GM12878 (cell line): ENCODE results near the gene CHL1. TPM values are rescaled to one million over a fixed set of nuclear protein-coding genes. Genes with fewer than 3 reads are reported as not detected.

Source experiments
- ATAC-seq: fragments of 200-7000 bp; cut with Tn5 transposase; 3 replicates; pipeline ENCODE4 v1.9.1; 2020; ENCODE audit warnings: mild to moderate bottlenecking, moderate library complexity
- BruUV-seq: library from RNA; stranded (reverse); fragments of 400-500 nt; replicated peaks from 2 replicates; lab custom pipeline; 2021; lab: Mats Ljungman, UMichigan
- CTCF ChIA-PET: fragments of 300-600 bp; sonication (Branson Sonifier 250); formaldehyde crosslinking; extraction: SDS; loops from one replicate; lab custom pipeline; 2021; ENCODE audit warnings: inconsistent platforms; lab: Yijun Ruan, JAX
- POLR2A ChIA-PET: fragments of 350-600 bp; formaldehyde crosslinking; extraction: SDS; loops from one replicate; lab custom pipeline; 2021; ENCODE audit warnings: inconsistent platforms; lab: Charles Lee
- RAD21 ChIA-PET: fragments of 300-600 bp; sonication (Branson Sonifier 250); formaldehyde crosslinking; loops from one replicate; lab custom pipeline; 2023; ENCODE audit warnings: antibody characterized with exemption; ENCODE audit not compliant: unreplicated experiment; lab: Charles Lee
- SMC1A ChIA-PET: fragments of 300-600 bp; sonication (Branson Sonifier 250); formaldehyde crosslinking; loops from one replicate; lab custom pipeline; 2023; ENCODE audit not compliant: unreplicated experiment, uncharacterized antibody; lab: Charles Lee
- DNase-seq: peaks from one replicate; pipeline ENCODE4 v3.0.0-alpha.2; 2011; ENCODE audit warnings: low read depth, low spot score
- FAIRE-seq: peaks from 3 replicates; lab custom pipeline; 2011; peaks lifted over from hg19 to GRCh38; lab: Jason Lieb, UNC
- H2AFZ ChIP-seq: 2 replicates; pipeline ENCODE4 v1.6.0; 2011; ENCODE audit warnings: low read depth, low read length, control low read depth; ENCODE audit not compliant: control insufficient read depth
- H3K27ac ChIP-seq: 2 replicates; pipeline ENCODE4 v1.5.1; 2011; ENCODE audit warnings: control low read depth; ENCODE audit not compliant: control insufficient read depth, insufficient read depth
- H3K27me3 ChIP-seq, 2 experiments: replicated peaks in 1 of 2; 2 replicates each; pipeline versions ENCODE4 v1.6.0 to v1.6.1; 2011; ENCODE audit warnings: low read length in 1 of 2; ENCODE audit not compliant: control insufficient read depth in 2 of 2, insufficient read depth in 2 of 2
- H3K36me3 ChIP-seq, 2 experiments: 2 replicates each; pipeline ENCODE4 v1.5.1; 2011; ENCODE audit warnings: low read length in 1 of 2; ENCODE audit not compliant: control insufficient read depth in 2 of 2, insufficient read depth in 2 of 2
- H3K4me1 ChIP-seq: 2 replicates; pipeline ENCODE4 v1.6.1; 2011; ENCODE audit warnings: mild to moderate bottlenecking, low read length, moderate library complexity, mixed read lengths; ENCODE audit not compliant: control insufficient read depth, insufficient read depth
- H3K4me2 ChIP-seq: 2 replicates; pipeline ENCODE4 v1.6.0; 2011; ENCODE audit warnings: control low read depth; ENCODE audit not compliant: control insufficient read depth, insufficient read depth
- H3K4me3 ChIP-seq: fragments of 200-600 bp; sonication (generic); 2 replicates; pipeline ENCODE4 v1.5.1; 2016
- H3K79me2 ChIP-seq: 2 replicates; pipeline ENCODE4 v1.6.0; 2011; ENCODE audit warnings: low read length; ENCODE audit not compliant: control insufficient read depth, insufficient read depth
- H3K9ac ChIP-seq: 2 replicates; pipeline ENCODE4 v1.8.0; 2011; ENCODE audit warnings: low read length, control low read depth, mixed read lengths; ENCODE audit not compliant: control insufficient read depth, insufficient read depth
- H3K9me3 ChIP-seq: replicated peaks from 3 replicates; pipeline ENCODE4 v1.5.1; 2011; ENCODE audit warnings: mild to moderate bottlenecking, low read length; ENCODE audit not compliant: control insufficient read depth, insufficient read depth
- H4K20me1 ChIP-seq: 2 replicates; pipeline ENCODE4 v1.6.0; 2011; ENCODE audit not compliant: control insufficient read depth, insufficient read depth
- BHLHE40 ChIP-seq, 2 experiments: fragments of 450-650 bp in 1 of 2; IDR thresholded peaks; 2 replicates each; pipeline ENCODE4 v1.6.1; 2011 to 2017; ENCODE audit warnings: low read depth in 2 of 2, borderline replicate concordance in 1 of 2, improper control_type of control experiment in 1 of 2, low read length in 1 of 2, mild to moderate bottlenecking in 1 of 2
- IKZF1 ChIP-seq: fragments of 450-650 bp; conservative IDR thresholded peaks from 2 replicates; pipeline ENCODE4 v1.6.1; 2017; ENCODE audit warnings: antibody characterized with exemption, mild to moderate bottlenecking
- JUND ChIP-seq: IDR thresholded peaks from 2 replicates; pipeline ENCODE4 v1.6.1; 2012; ENCODE audit warnings: low read depth, mild to moderate bottlenecking, low read length, improper control_type of control experiment, moderate library complexity
- KLF5 ChIP-seq: fragments of 450-650 bp; IDR thresholded peaks from 2 replicates; pipeline ENCODE4 v1.6.1; 2014; ENCODE audit warnings: mild to moderate bottlenecking; ENCODE audit not compliant: partially characterized antibody
- LARP7 ChIP-seq: fragments of 450-650 bp; IDR thresholded peaks from 2 replicates; pipeline ENCODE4 v1.6.1; 2017; ENCODE audit warnings: mild to moderate bottlenecking
- MYC ChIP-seq: IDR thresholded peaks from 2 replicates; pipeline ENCODE4 v1.6.1; 2011; ENCODE audit warnings: mild to moderate bottlenecking, low read length, moderate library complexity, inconsistent platforms; ENCODE audit not compliant: insufficient read depth, insufficient replicate concordance, insufficient read length, severe bottlenecking
- NFYA ChIP-seq: IDR thresholded peaks from 2 replicates; pipeline ENCODE4 v1.6.1; 2011; ENCODE audit warnings: low read depth, mild to moderate bottlenecking, low read length, improper control_type of control experiment, borderline replicate concordance
- NFYB ChIP-seq: IDR thresholded peaks from 2 replicates; pipeline ENCODE4 v1.6.1; 2011; ENCODE audit warnings: low read depth, mild to moderate bottlenecking, low read length, improper control_type of control experiment, moderate library complexity; ENCODE audit not compliant: insufficient read depth
- NR2C1 ChIP-seq: fragments of 450-650 bp; IDR thresholded peaks from 2 replicates; pipeline ENCODE4 v1.6.1; 2017; ENCODE audit warnings: antibody characterized with exemption, mild to moderate bottlenecking, moderate library complexity
- NRF1 ChIP-seq: conservative IDR thresholded peaks from 2 replicates; pipeline ENCODE4 v1.6.1; 2011; ENCODE audit warnings: mild to moderate bottlenecking, low read depth, low read length, improper control_type of control experiment
- POU2F2 ChIP-seq: IDR thresholded peaks from 3 replicates; pipeline ENCODE4 v1.6.1; 2011; ENCODE audit warnings: low read depth, mild to moderate bottlenecking, low read length, borderline replicate concordance
- RFX5 ChIP-seq: IDR thresholded peaks from 2 replicates; pipeline ENCODE4 v1.6.1; 2011; ENCODE audit warnings: low read depth, low read length, improper control_type of control experiment
- RUNX3 ChIP-seq: IDR thresholded peaks from 2 replicates; pipeline ENCODE4 v1.6.1; 2012; ENCODE audit warnings: low read length, inconsistent platforms
- SREBF2 ChIP-seq: IDR thresholded peaks from 2 replicates; pipeline ENCODE4 v1.6.1; 2012; ENCODE audit warnings: mild to moderate bottlenecking, low read length
- STAT1 ChIP-seq: fragments of 450-650 bp; conservative IDR thresholded peaks from 2 replicates; pipeline ENCODE4 v1.6.1; 2014; ENCODE audit warnings: antibody characterized with exemption, mild to moderate bottlenecking
- ZBED1 ChIP-seq: IDR thresholded peaks from 2 replicates; pipeline ENCODE4 v1.6.1; 2016; ENCODE audit warnings: borderline replicate concordance
- WGBS: methylation state at CpG from one replicate; pipeline ENCODE4 v1.1.6; 2016; ENCODE audit warnings: low lambda C conversion rate; ENCODE audit not compliant: insufficient replicate concordance, insufficient coverage; ENCODE audit errors: missing lambda C conversion rate; 5-methylcytosine and 5-hydroxymethylcytosine counted together
- in situ Hi-C: fragments of 300-500 bp; cut with MboI; formaldehyde crosslinking; loops from 9 replicates; pipeline ENCODE4 v1.14.3; 2018; ENCODE audit warnings: mixed read lengths
- intact Hi-C: fragments of 100-400 bp; cut with micrococcal nuclease; formaldehyde crosslinking; loops from one replicate; pipeline ENCODE4 v1.14.2; 2022; ENCODE audit not compliant: unreplicated experiment
- polyA plus RNA-seq, 11 experiments: library from polyadenylated mRNA; depleted of rRNA in 4 of 11; unstranded in 6 of 11; stranded (reverse) in 5 of 11; fragments of >200 nt; fragmentation: Nextera tagmentation in 4 of 11; fragmentation: Illumina TruSeq in 1 of 11; extraction: Ambion mirVana in 4 of 11; extraction: Trizol in 1 of 11; gene quantifications; 1 replicate in 1 of 11; 2 replicates in 10 of 11; pipeline versions ENCODE4 v1.2.1 to v1.2.3, GENCODE V29; 2011 to 2016; ENCODE audit warnings: inconsistent platforms in 2 of 11, missing spikeins in 2 of 11, low read depth in 1 of 11
- total RNA-seq, 4 experiments: library from RNA; depleted of rRNA in 3 of 4; stranded (reverse); fragments of >200 nt in 3 of 4; fragmentation: Illumina TruSeq in 1 of 4; extraction: Trizol in 1 of 4; gene quantifications; 2 replicates each; pipeline versions ENCODE4 v1.2.1 to v1.2.3, GENCODE V29; 2013 to 2021
- TF ChIP-seq, protein P1 (sequence below): fragments of 450-650 bp; conservative IDR thresholded peaks from 2 replicates; pipeline ENCODE4 v1.6.1; 2017; ENCODE audit warnings: mild to moderate bottlenecking, moderate library complexity
- TF ChIP-seq, protein P2 (sequence below): fragments of 450-650 bp; IDR thresholded peaks from 2 replicates; pipeline ENCODE4 v1.6.1; 2017; ENCODE audit warnings: borderline replicate concordance
- TF ChIP-seq, protein P3 (sequence below): fragments of 450-650 bp; IDR thresholded peaks from 2 replicates; pipeline ENCODE4 v1.6.1; 2017; ENCODE audit warnings: mild to moderate bottlenecking

Gene CHL1
- total and polyA plus RNA-seq, 10 of the 15 experiments (the other 5 are each of a cell fraction or from before 2014, with no cell fraction given) = 0.71 to 30.4 (median 1.8) TPM

DNA sequence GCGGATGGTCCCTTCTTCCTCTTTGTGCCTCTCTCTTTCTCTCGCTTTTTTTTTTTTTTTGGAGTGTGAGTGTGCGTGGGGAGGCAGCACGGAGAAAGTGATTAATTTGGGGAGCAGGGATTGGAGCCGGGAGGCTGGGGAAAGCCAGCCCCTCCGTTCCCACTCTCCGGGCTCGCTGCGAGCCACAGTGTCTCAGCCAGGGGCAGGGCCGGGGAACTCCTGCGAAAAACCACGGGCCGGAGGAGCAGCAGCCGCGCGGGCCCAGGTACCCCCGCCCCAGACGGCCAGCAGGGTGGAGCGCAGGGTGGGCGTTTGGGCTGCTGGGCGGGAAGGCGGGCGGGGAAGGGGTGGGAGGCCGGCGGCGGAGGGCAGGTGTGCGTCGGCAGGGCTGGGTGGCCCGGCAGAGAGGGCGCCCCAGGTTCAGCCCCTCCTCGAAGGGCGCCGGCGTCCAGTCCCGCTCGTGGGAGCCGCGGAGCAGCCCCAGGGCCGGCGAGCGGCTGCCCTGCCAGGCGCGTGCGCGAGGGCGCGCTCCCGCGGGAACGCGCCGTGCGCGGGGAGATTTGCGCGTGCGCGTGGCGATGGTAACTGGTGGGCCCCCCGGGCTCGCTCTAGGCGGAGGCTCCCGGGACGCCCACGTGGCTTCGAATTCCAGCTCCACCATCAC, 1.4 kb downstream of the CHL1 start:
- Histone ChIP-seq H3K27ac (no peak overlapping the region), H3K79me2 (no peaks in the 10 kb centered on the region), H3K4me2 (no peak overlapping the region; the same call in 1 of the 2 replicates), H3K27me3 (peaks cover 0 to 5% of the 10 kb centered on the region in 2 experiments; a peak in 2 of 4 replicates), H3K4me3 (0 out of 2 replicates have a peak overlapping the region, but pooled peaks have one; percentile 9), H3K9ac (no peak overlapping the region), H3K4me1 (no peaks in the 10 kb centered on the region), H4K20me1 (no peaks in the 10 kb centered on the region), H3K36me3 (no peaks in the 10 kb centered on the region), H3K9me3 (no peaks in the 10 kb centered on the region), H2AFZ (no peak overlapping the region)
- no peak for FAIRE-seq
- no TSS peak for BruUV-seq
- in situ Hi-C loops (no loop called here), intact Hi-C loops (loop anchor here (5.0 kb wide), 2 partner anchors 79 to 154 kb away; no protein-coding TSS in a partner anchor)
- WGBS = 44% methylated on average over 30 of the region's 66 CpGs
- ChIA-PET POLR2A (no interaction called here), CTCF (interaction anchor here (2.0 kb wide), 1 partner anchor 156 kb away, joined by 10 read pairs; no protein-coding TSS in a partner anchor), SMC1A (interaction anchor here (0.6 to 4.2 kb wide), 4 partner anchors 10 to 155 kb away, joined by 3 to 36 read pairs (median 4); no protein-coding TSS in a partner anchor), RAD21 (interaction anchor here (5.0 kb wide), 1 partner anchor 156 kb away, joined by 22 read pairs; no protein-coding TSS in a partner anchor)
- ATAC-seq = peak; percentile 65
- no peak for DNase-seq
- TF ChIP-seq, protein P1, sequence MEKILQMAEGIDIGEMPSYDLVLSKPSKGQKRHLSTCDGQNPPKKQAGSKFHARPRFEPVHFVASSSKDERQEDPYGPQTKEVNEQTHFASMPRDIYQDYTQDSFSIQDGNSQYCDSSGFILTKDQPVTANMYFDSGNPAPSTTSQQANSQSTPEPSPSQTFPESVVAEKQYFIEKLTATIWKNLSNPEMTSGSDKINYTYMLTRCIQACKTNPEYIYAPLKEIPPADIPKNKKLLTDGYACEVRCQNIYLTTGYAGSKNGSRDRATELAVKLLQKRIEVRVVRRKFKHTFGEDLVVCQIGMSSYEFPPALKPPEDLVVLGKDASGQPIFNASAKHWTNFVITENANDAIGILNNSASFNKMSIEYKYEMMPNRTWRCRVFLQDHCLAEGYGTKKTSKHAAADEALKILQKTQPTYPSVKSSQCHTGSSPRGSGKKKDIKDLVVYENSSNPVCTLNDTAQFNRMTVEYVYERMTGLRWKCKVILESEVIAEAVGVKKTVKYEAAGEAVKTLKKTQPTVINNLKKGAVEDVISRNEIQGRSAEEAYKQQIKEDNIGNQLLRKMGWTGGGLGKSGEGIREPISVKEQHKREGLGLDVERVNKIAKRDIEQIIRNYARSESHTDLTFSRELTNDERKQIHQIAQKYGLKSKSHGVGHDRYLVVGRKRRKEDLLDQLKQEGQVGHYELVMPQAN = no peak
- no peak for TF ChIP-seq SREBF2
- no peak for TF ChIP-seq POU2F2
- no peak for TF ChIP-seq NFYB
- TF ChIP-seq JUND = no peak
- no peak for TF ChIP-seq KLF5
- TF ChIP-seq NRF1 = no peak
- no peak for TF ChIP-seq RUNX3
- TF ChIP-seq IKZF1 = peak; percentile 55; the same call in 1 of the 2 replicates
- TF ChIP-seq ZBED1 = no peak
- no peak for TF ChIP-seq RFX5
- TF ChIP-seq, protein P2, sequence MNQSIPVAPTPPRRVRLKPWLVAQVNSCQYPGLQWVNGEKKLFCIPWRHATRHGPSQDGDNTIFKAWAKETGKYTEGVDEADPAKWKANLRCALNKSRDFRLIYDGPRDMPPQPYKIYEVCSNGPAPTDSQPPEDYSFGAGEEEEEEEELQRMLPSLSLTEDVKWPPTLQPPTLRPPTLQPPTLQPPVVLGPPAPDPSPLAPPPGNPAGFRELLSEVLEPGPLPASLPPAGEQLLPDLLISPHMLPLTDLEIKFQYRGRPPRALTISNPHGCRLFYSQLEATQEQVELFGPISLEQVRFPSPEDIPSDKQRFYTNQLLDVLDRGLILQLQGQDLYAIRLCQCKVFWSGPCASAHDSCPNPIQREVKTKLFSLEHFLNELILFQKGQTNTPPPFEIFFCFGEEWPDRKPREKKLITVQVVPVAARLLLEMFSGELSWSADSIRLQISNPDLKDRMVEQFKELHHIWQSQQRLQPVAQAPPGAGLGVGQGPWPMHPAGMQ = no peak
- TF ChIP-seq BHLHE40 (IDR thresholded peaks at IDR 0.05; ENCODE audit: borderline replicate concordance in 1 of 2, low read depth in 2 of 2, low read length in 1 of 2) = 0 out of 4 replicates have a peak, but pooled peaks of 1 of the 2 experiments have one; percentile 28
- TF ChIP-seq NFYA = no peak
- peak; percentile 61; the same call in 1 of the 2 replicates for TF ChIP-seq LARP7
- TF ChIP-seq MYC = no peak
- no peak for TF ChIP-seq STAT1
- TF ChIP-seq, protein P3, sequence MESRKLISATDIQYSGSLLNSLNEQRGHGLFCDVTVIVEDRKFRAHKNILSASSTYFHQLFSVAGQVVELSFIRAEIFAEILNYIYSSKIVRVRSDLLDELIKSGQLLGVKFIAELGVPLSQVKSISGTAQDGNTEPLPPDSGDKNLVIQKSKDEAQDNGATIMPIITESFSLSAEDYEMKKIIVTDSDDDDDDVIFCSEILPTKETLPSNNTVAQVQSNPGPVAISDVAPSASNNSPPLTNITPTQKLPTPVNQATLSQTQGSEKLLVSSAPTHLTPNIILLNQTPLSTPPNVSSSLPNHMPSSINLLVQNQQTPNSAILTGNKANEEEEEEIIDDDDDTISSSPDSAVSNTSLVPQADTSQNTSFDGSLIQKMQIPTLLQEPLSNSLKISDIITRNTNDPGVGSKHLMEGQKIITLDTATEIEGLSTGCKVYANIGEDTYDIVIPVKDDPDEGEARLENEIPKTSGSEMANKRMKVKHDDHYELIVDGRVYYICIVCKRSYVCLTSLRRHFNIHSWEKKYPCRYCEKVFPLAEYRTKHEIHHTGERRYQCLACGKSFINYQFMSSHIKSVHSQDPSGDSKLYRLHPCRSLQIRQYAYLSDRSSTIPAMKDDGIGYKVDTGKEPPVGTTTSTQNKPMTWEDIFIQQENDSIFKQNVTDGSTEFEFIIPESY = peak; percentile 43; the same call in 1 of the 2 replicates
- TF ChIP-seq NR2C1 = no peak
